Measurements from ENCODE around the gene NXPH4.

Gene NXPH4

GRCh38 chr12:57215668-57216013 lies 953 bp upstream of the NXPH4 start:
- DNase-seq = no peak
- intact Hi-C loops (cut with DNase I) = no loop called here

GRCh38 chr12:57216921-57217879 lies 606 bp downstream of the NXPH4 start:
- no peak for DNase-seq
- intact Hi-C loops (cut with DNase I) = no loop called here

GRCh38 chr12:57218030-57218853 lies 1.6 kb downstream of the NXPH4 start:
- DNase-seq = no peak
- intact Hi-C loops (cut with DNase I) = no loop called here

GRCh38 chr12:57219205-57219992 lies 2.8 kb downstream of the NXPH4 start:
- no peak for DNase-seq

GRCh38 chr12:57219993-57220754 lies 3.6 kb downstream of the NXPH4 start:
- intact Hi-C loops (cut with DNase I) = no loop called here
- no peak for DNase-seq

More at GRCh38 chr12:57219205-57219992, 2.8 kb downstream of the NXPH4 start:
- intact Hi-C loops (cut with DNase I) = no loop called here

- no peak for DNase-seq
Measured at GRCh38 chr12:57220770-57221168, 4.2 kb downstream of the NXPH4 start.

DNA sequence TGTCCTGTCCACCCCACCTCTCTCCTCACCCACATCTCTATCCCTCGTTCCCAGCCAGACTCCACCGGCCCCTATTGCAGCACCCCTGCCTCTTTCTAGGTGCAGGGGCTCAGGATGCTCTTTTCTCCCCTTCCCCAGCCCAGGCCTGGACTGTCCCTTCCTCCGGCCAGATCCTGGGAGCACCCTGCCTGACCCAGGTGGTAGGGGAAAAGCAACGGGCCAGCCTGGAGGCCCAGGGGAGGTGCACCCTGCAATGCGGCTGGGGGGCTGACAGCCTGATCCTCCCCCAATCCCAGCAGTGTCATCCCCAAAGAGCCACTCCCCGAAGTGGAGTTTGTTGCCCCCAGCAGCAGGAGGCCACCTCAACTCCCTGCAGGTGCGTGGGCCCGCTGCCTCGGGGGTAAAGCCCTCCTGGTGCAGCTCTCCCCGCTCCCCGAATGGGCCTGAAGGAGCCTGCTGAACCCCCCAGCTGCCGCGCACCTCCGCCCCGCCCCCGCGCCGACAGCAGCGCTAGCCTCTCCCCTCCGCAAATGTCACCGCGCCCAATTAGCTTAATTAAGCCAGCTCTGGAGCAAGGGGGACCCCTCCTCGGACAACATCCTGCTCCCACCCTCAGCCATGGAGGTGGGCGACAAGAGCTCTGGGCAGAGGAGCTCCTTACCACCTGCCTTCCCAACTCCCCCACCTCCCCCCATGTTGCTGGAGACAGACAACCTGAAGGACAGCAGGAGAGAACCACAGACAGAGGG lies 4.7 kb downstream of the NXPH4 start:
- intact Hi-C loops (cut with DNase I) = no loop called here
- DNase-seq = no peak

More at GRCh38 chr12:57220770-57221168, 4.2 kb downstream of the NXPH4 start:
- intact Hi-C loops (cut with DNase I) = no loop called here

DNA sequence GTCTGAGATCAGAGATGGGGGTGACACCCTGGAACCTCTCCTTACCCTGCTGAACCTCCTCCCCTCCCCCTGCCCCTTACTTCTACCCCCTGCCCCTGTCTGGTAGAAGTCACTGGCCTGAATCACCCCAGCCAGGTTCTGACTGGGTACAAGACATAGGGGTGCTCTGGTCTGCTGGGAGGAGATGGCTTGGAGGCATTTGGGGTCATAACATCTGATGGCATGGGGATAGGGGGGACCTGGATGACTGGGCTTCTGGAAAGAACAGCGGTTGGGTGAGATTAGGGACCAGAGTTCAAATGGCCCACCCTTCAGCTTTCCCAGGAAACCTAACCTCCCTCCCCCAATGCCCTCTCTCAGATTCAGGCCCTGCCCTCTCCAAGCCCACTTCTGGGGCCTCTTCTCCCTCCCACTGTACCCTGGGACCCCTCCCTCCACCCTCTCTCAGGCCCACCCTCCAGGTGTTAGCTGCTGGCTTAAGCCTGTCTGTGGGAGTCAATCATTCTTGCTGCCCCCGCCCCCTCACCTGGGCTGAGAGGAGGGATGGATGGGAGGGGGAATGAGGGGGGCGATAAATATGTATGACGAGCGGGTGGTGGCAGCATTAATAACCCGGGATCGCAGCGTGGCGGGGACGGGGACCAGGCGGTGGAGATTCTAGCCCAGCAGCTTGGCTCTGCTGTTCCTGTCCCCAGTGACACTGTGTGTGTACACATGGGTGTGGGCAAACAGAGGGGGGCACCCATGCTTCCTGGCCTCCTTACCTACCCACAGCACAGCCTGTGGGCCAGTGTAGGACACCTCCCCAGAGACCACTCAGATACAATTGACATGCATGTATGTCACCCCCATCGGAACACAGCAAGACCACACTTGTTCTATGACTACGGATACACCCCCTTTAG lies 5.9 kb downstream of the NXPH4 start:
- no peak for DNase-seq
- intact Hi-C loops (cut with DNase I) = no loop called here

DNA sequence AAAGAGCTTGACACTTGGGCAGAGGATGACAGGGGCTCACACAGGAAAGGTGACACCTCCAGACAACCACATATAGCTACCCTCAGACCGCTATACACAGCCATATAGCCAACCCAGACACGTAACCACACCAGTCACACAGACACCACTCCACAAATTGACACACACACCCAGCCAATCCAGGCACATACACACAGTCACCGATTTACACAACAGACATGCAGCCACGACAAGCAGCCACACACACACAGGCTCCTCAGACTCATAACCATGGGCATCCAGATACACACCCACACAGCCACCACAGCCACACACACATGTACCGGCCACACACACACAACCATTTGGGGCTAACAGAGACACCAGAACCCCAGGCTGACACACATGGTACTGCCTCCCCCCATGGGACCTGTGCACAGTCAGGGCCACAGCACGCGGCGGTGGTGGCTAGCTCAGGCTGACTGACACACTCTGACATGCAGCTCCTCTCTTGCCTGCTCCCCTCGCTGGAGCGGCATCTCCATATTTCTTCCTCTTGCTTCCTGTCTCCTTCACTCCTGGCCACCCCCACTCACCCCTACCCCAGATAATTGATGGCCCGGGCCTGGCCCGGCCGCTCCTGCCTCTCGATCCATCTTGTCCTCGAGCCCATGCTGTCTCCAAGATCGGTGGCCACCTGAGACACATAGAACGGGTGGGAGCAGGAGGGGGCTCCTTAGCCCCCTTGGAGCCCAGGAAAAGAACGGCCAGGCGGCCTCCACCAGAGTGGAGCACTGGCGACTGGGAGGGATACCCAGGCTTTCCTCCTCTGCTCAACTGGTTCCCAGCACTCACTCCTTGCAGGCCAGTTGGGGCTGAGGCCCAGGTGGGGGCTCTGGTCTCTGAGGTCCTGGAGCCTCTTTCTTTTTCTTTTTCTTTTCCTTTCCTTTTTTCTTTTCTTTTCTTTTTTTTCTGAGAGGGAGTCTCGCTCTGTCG lies 6.9 kb downstream of the NXPH4 start:
- no peak for DNase-seq
- intact Hi-C loops (cut with DNase I) = no loop called here

DNA sequence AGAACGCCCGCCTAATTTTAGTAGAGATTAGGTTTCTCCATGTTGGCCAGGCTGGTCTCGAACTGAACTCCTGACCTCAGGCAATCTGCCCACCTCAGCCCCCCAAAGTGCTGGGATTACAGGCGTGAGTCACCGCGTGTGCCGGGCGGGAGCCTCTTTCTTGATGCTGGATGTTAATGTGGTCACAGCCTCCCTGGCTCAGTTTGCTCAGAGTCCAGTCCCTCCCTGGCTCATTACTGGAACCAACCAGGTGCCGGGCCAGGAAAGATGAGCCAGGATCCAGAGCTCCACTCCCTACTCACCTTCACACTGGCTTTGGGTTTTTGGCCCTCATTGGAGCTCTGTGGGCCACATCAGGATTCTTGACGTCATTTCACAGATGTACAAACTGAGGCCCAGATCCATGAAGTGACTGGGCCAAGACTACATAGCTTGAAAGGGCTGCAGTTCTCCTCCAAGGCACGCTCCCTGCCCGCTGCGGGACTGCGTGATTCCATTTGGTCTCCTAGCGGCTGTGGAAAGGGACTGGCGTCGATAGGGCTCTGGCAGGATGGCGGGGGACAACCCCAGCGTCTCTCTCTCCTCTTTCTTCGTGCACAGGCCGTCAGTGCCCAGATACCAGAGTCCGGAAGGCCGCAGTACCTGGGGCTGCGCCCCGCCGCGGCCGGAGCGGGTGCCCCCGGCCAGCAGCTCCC lies 7.8 kb downstream of the NXPH4 start:
- intact Hi-C loops (cut with DNase I) = no loop called here
- no peak for DNase-seq

DNA sequence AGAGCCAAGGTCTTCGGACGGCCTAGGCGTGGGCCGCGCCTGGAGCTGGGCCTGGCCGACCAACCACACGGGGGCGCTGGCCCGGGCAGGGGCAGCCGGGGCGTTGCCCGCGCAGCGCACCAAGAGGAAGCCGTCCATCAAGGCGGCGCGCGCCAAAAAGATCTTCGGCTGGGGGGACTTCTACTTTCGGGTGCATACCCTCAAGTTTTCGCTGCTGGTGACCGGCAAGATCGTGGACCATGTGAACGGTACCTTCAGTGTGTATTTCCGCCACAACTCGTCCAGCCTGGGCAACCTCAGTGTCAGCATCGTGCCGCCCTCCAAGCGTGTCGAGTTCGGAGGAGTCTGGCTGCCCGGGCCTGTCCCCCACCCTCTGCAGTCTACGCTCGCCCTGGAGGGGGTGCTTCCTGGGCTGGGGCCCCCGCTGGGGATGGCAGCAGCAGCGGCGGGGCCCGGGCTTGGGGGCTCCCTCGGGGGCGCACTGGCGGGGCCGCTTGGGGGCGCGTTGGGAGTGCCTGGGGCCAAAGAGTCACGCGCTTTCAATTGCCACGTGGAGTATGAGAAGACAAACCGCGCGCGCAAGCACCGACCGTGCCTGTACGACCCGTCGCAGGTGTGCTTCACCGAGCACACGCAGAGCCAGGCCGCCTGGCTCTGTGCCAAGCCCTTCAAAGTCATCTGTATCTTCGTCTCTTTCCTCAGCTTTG lies 8.5 kb downstream of the NXPH4 start:
- no peak for DNase-seq
- intact Hi-C loops (cut with DNase I) = no loop called here

- no peak for DNase-seq
- intact Hi-C loops (cut with DNase I) = no loop called here
Measured at GRCh38 chr12:57225680-57226210, 9.2 kb downstream of the NXPH4 start.

DNA sequence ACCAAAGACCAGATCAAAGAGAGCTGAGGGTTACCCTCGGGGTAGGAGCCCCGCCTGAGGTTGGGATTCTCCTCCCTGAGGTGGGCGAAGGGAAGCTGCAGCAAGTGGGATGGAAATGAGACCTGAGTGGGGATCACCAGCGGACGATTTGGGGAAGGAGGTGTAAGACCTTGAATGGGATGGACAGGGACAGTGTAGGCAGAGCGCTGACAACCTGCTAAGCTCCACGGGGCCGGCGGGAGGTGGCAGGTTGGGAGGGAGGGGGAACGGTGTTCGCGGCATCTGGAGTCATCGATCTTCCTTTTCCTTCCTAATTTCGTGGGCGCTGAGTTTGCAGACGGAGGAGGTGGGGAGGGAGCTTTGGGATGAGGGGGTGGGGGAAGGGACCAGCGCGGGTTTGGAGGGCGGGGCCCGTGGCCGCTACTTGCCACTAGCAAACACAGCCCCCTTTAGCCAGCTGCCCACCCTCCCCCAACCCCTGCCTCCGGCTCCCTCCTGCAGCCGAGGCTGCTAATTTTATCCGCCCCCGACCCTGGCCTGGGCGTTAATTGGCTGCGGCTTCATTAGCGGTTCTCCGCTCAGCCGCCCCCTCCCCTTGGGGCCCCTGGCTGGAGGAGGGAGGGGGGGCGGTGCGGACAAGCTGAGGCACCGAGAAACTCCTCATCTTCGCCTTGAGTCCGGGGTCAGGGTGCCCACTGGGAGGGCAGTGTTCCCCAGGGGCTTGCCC lies 10.2 kb downstream of the NXPH4 start:
- DNase-seq = no peak
- intact Hi-C loops (cut with DNase I) = no loop called here

DNA sequence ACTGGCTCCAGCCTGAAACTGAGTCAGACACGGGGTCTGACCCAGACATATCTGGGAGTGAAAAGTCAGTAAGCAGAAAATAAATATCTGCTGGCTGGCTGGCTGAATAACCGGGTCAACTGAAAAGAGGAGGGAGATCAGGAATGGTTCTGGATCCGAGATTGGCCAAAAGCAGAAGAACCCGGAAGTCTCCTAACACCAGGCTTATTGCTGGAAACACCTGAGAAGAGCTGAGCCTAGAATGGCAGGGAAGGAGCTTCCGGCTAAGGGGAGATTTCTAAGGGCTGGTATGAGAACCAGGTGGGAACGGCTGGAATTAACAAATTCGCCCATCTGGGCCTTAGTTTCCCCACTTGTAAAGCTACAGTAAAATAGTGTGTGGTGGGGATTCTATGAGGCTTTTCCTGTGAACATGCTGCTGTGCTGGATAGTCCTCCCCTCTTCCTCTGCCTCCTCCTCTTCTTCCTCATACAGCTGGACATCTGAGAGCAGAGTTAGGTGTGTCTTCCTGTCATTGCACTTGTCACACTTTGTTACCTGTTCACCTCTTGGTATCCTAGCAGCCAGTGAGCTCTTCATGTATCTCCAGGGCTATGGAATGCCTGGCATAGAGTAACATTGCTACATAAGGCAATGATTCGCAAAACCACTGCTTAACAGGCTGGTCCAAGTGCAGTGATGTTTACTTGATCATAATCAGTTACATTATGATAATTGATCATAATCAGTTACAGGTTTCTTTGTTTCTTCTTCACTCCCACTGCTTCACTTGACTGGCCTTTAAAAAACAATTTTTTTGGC lies 10.9 kb downstream of the NXPH4 start:
- intact Hi-C loops (cut with DNase I) = no loop called here
- DNase-seq = no peak

Data from posterior cingulate gyrus (tissue), 11 donors.